ENCODE data around the gene VGF. TPM values are rescaled to one million over a fixed set of nuclear protein-coding genes. Genes with fewer than 3 reads are reported as not detected.
A peak's percentile ranks its signal among the peaks of the same experiment; 100 is the strongest.

Gene VGF
- total and polyA plus RNA-seq, 2 donors (not counting 1 experiment from before 2014, with no cell fraction given), result 0.10 to 0.17 TPM

- Histone ChIP-seq H3K36me3 (replicated peaks in 1 of 2; ENCODE audit: control extremely low read depth in 1 of 2, control insufficient read depth in 1 of 2, extremely low read depth in 1 of 2, insufficient read depth in 2 of 2, low read length in 1 of 2) (no peaks in the 10 kb centered on the region), H3K9me3 (ENCODE audit: control extremely low read depth in 1 of 3, control insufficient read depth in 2 of 3, insufficient read depth in 1 of 3, low read length in 2 of 3) (peaks cover 0 to 19% (median 0%) of the 10 kb centered on the region in 3 donors), H4K20me1 (ENCODE audit: control insufficient read depth, insufficient read depth, low read length, poor library complexity, severe bottlenecking) (no peaks in the 10 kb centered on the region), H3K4me2 (replicated peaks; ENCODE audit: low read depth, low read length, poor library complexity, severe bottlenecking) (peak overlapping the region; percentile 73), H3K79me2 (ENCODE audit: control insufficient read depth, insufficient read depth, low read length) (no peaks in the 10 kb centered on the region), H3K27ac (ENCODE audit: low read length in 2 of 2) (no peak overlapping the region), H3K27me3 (replicated peaks in 1 of 4; ENCODE audit: control extremely low read depth in 1 of 4, control insufficient read depth in 3 of 4, insufficient read depth in 4 of 4, low read length in 3 of 4) (peaks cover 0 to 39% (median 16%) of the 10 kb centered on the region in 4 experiments), H2AFZ (ENCODE audit: insufficient read depth, low read depth, low read length, poor library complexity, severe bottlenecking) (peak overlapping the region; percentile 58), H3K4me3 (ENCODE audit: control extremely low read depth in 1 of 5, extremely low read depth in 1 of 5, insufficient read depth in 1 of 5, low read depth in 2 of 5, low read length in 4 of 5) (peak overlapping the region in 3 of 5 experiments; percentile 11 to 39 (median 21)), H3K4me1 (ENCODE audit: control insufficient read depth in 2 of 2, insufficient read depth in 2 of 2, low read length in 2 of 2) (peaks cover 18 to 27% of the 10 kb centered on the region in 2 donors), H3K9ac (ENCODE audit: low read length) (peak overlapping the region; percentile 35)
- DNase-seq (peak; percentile 62), ATAC-seq (ENCODE audit: low read depth) (peak; percentile 56)
- POLR2A ChIA-PET, result no interaction called here
- WGBS (ENCODE audit: insufficient coverage), result 12% methylated on average over 71 of the region's 75 CpGs
- Mint-ChIP-seq H3K27me3 (peaks cover 24% of the 10 kb centered on the region), H3K9me3 (ENCODE audit: insufficient read depth) (no peaks in the 10 kb centered on the region), H3K4me1 (peaks cover 23% of the 10 kb centered on the region), H3K4me3 (peak overlapping the region; percentile 54), H3K27ac (no peak overlapping the region)
- CTCF ChIA-PET, result interaction anchor here (1.0 to 2.8 kb wide), 2 partner anchors 58 to 81 kb away, joined by 4 to 10 read pairs; no protein-coding TSS in a partner anchor
- intact Hi-C loops (cut with micrococcal nuclease), result no loop called here
- TF ChIP-seq CTCF (IDR thresholded peaks at IDR 0.05), result no peak
- TF ChIP-seq EZH2 (IDR thresholded peaks at IDR 0.05; ENCODE audit: borderline replicate concordance, insufficient read depth, low read depth, low read length, poor library complexity, severe bottlenecking), result no peak
Observed at GRCh38 chr7:101201695-101202602, 36.6 kb upstream of the VGF start.

All from B cell (primary cell).